Pancreas (tissue), 10 donors: ENCODE results near the gene PCK2. TPM values are rescaled to one million over a fixed set of nuclear protein-coding genes. Genes with fewer than 3 reads are reported as not detected.

Experiments
- ATAC-seq, 4 donors: fragments of 200-7000 bp; cut with Tn5 transposase; one replicate each; pipeline versions ENCODE4 v1.8.0 to v1.9.1; 2020; ENCODE audit warnings: mild to moderate bottlenecking in 4 of 4, moderate library complexity in 4 of 4
- DNase-seq, 6 donors: peaks; one replicate each; pipeline ENCODE4 v3.0.0-alpha.2; 2020
- FAIRE-seq: peaks from 2 replicates; lab custom pipeline; 2012; peaks lifted over from hg19 to GRCh38; lab: Jason Lieb, UNC
- H3K27ac ChIP-seq, 4 donors: fragments of 200-600 bp; sonication (generic); 1 replicate in 3 of 4; 2 replicates in 1 of 4; pipeline versions ENCODE4 v1.5.0 to v1.8.0; 2020
- H3K27me3 ChIP-seq, 4 donors: fragments of 200-600 bp; one replicate each; pipeline ENCODE4 v1.8.0; 2021
- H3K36me3 ChIP-seq, 3 donors: fragments of 200-600 bp; sonication (generic) in 1 of 3; one replicate each; pipeline versions ENCODE4 v1.5.0 to v1.8.0; 2020 to 2021
- H3K4me1 ChIP-seq, 3 donors: fragments of 200-600 bp; one replicate each; pipeline ENCODE4 v1.8.0; 2021
- H3K4me3 ChIP-seq, 4 donors: fragments of 200-600 bp; sonication (generic) in 2 of 4; one replicate each; pipeline versions ENCODE4 v1.5.0 to v1.8.0; 2020 to 2021
- H3K9me3 ChIP-seq, 4 donors: fragments of 200-600 bp; one replicate each; pipeline ENCODE4 v1.8.0; 2021
- WGBS, 2 donors: extraction: QIAGEN DNeasy Blood & Tissue Kit; methylation state at CpG; one replicate each; pipeline ENCODE4 v1.1.7; 2013; 5-methylcytosine and 5-hydroxymethylcytosine counted together
- intact Hi-C, 3 donors: fragments of 100-400 bp; cut with DNase I; formaldehyde crosslinking; loops; one replicate each; pipeline versions ENCODE4 v1.11.1 to v1.14.2; 2022
- polyA plus RNA-seq, 2 donors: library from polyadenylated mRNA; stranded (reverse); fragments of 200-250 nt; gene quantifications; one replicate each; pipeline ENCODE4 v1.2.3, GENCODE V29; 2013
- total RNA-seq, 6 donors: library from RNA; stranded (reverse); fragmentation: NEBNext Ultra II Directional in 4 of 6; extraction: Animal tissue kit (Norgen Biotek cat#: 25700) in 4 of 6; gene quantifications; one replicate each; pipeline versions ENCODE4 v1.2.1 to v1.2.4, GENCODE V29; 2021 to 2023
- TF ChIP-seq, protein P1 (sequence below), 4 donors: fragments of 200-600 bp; sonication (generic) in 3 of 4; IDR thresholded peaks; one replicate each; pipeline versions ENCODE4 v1.5.0 to v1.8.0; 2021; ENCODE audit warnings: antibody characterized with exemption in 4 of 4
- donor health status: healthy with polysubstance abuse.
- donor health status: DM: no; HTN: no; CAD: no; lungs with moderate emphysema.
- donor health status: DM: no; HTN: no; CAD: no.
- donor health status: control.
- donor health status: control.
- donor health status: Bipolar disorder and iron deficiency.
- donor health status: DM: yes; HTN: yes; CAD: no.
- donor health status: DM: no; HTN: no; CAD: no.
- donor health status: DM: no; HTN: no; CAD: no.
- donor health status: DM: yes; HTN: yes; CAD: no.

The PCK2 gene
- total and polyA plus RNA-seq, 8 donors, result 12.8 to 146 (median 21.0) TPM

DNA sequence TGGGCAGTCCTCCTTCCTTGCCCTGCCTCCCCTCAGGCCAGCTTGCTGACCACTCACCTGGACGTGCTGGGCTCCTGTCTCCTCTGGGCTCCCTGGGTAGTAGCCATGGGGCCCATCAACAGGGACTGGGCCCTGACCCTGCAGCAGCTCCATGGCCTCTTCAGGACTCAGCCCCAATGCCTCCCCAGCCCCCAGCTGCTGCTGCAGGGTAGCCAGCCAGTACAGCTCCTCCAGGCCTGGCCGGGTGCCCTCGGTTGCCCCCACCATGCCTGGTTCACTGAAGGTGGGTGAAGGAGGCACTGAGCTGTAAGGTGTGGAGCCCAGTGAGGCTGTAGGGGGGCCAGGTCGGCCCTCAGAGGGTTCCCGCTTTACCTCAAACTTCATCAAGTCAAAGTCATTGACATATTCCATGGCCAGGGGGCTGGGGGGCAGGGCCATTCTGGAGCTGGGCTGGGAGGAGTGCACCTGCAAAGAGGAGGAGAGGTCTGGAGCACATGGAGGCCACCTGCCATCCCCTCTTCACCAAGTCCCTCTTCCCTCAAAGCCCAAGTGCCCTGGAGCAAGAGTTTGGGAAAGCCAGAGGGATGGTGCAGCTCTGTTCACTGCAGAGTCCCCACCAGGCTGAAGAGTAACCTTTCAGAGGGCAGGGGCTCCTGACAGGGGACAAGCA lies 11.6 kb upstream of the PCK2 start:
- TF ChIP-seq, protein P1, sequence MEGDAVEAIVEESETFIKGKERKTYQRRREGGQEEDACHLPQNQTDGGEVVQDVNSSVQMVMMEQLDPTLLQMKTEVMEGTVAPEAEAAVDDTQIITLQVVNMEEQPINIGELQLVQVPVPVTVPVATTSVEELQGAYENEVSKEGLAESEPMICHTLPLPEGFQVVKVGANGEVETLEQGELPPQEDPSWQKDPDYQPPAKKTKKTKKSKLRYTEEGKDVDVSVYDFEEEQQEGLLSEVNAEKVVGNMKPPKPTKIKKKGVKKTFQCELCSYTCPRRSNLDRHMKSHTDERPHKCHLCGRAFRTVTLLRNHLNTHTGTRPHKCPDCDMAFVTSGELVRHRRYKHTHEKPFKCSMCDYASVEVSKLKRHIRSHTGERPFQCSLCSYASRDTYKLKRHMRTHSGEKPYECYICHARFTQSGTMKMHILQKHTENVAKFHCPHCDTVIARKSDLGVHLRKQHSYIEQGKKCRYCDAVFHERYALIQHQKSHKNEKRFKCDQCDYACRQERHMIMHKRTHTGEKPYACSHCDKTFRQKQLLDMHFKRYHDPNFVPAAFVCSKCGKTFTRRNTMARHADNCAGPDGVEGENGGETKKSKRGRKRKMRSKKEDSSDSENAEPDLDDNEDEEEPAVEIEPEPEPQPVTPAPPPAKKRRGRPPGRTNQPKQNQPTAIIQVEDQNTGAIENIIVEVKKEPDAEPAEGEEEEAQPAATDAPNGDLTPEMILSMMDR (IDR thresholded peaks at IDR 0.05), result no peak
- Histone ChIP-seq H3K27ac (no peak overlapping the region), H3K27me3 (no peaks in the 10 kb centered on the region), H3K4me3 (no peak overlapping the region), H3K36me3 (no peaks in the 10 kb centered on the region), H3K9me3 (no peaks in the 10 kb centered on the region), H3K4me1 (peaks cover 0 to 4% (median 0%) of the 10 kb centered on the region in 3 donors)
- peak in 1 of 6 donors; percentile 75 for DNase-seq
- intact Hi-C loops, result no loop called here
- no peak for ATAC-seq
- WGBS, 2 donors, result 90 to 97% methylated on average over 5 of the region's 5 CpGs
- no peak for FAIRE-seq

DNA sequence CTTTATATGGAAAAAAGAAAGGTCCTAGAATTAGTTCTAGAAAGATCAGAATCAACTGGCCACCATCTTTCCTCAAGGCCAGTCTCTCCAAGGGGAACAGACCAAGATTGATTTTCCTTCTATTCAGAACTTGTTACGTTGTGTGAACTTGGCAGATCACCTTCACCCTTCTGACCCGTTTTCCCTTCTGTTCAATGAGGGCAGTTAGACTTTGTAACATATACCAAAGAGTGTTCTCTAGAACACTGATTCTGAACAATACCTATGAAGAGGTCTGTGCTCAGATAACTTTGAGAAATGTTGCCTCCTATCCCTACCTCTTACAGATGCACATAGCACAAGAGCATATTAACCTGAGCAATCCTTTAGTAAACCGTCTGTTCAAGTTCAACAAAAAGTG lies 10.6 kb upstream of the PCK2 start:
- no peak overlapping the region for H3K27ac ChIP-seq
- 48 to 68% methylated on average over 3 of the region's 3 CpGs for WGBS, 2 donors
- H3K27me3 ChIP-seq, result no peaks in the 10 kb centered on the region
- TF ChIP-seq, protein P1 (IDR thresholded peaks at IDR 0.05), result no peak
- H3K4me1 ChIP-seq, result peaks cover 0 to 4% (median 0%) of the 10 kb centered on the region in 3 donors
- no peak overlapping the region for H3K4me3 ChIP-seq
- FAIRE-seq (no peak), ATAC-seq (no peak), DNase-seq (no peak)
- intact Hi-C loops, result no loop called here
- H3K9me3 ChIP-seq, result no peaks in the 10 kb centered on the region
- H3K36me3 ChIP-seq, result no peaks in the 10 kb centered on the region

DNA sequence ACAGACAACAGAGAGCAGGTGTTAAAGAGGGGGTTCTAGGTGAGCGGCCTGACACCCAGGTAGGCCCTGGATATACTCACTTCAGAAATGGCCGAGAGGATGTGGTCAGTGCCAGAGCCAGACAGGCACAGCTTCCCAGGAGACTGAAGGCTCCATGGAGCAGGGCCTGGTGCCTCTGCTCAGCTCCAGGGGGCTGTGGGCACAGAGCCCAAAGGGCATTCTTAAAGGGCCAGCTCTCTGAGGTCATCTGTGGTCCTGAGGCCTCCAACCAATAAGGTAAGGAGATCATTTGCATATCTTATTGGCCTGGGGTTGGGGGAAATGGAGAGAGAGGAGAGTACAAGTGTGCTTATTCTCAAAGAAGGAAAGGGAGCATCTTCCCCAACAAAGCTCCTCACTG lies 9.7 kb upstream of the PCK2 start:
- intact Hi-C loops, result no loop called here
- Histone ChIP-seq H3K9me3 (no peaks in the 10 kb centered on the region), H3K27me3 (no peaks in the 10 kb centered on the region), H3K36me3 (no peaks in the 10 kb centered on the region), H3K4me1 (peaks cover 0 to 4% (median 0%) of the 10 kb centered on the region in 3 donors), H3K4me3 (no peak overlapping the region), H3K27ac (no peak overlapping the region)
- FAIRE-seq, result no peak
- WGBS, 2 donors, result 94 to 100% methylated on average over 2 of the region's 2 CpGs
- no peak for DNase-seq
- TF ChIP-seq, protein P1 (IDR thresholded peaks at IDR 0.05), result no peak
- ATAC-seq, result no peak

DNA sequence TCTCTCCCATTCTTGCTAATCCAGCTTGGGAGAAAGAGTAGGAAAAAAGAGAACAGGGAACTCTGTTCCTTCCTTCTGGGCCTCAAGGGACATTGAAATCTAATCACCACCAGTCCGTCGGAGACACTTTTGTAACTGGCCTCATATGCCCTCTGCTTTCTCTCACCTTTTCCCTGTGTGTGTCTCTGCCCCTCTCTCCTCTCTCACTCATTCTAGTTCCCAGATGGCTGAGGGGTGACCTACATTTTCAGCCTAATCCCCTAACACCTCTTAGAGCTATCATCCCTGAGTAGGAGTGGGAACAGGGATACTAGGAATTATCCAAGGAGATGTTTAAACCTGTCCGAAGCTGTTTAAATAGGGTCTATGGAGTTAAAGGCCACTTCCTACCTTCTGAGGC lies 8.9 kb upstream of the PCK2 start:
- FAIRE-seq, result no peak

More for the DNA sequence above, 8.9 kb upstream of the PCK2 start:
- Histone ChIP-seq H3K4me1 (peaks cover 0 to 4% (median 0%) of the 10 kb centered on the region in 3 donors), H3K36me3 (no peaks in the 10 kb centered on the region), H3K27ac (no peak overlapping the region), H3K4me3 (no peak overlapping the region), H3K27me3 (no peaks in the 10 kb centered on the region), H3K9me3 (no peaks in the 10 kb centered on the region)
- intact Hi-C loops, result no loop called here
- DNase-seq (no peak), ATAC-seq (no peak)
- TF ChIP-seq, protein P1 (IDR thresholded peaks at IDR 0.05), result no peak
- 92 to 93% methylated on average over 3 of the region's 3 CpGs for WGBS, 2 donors
